SU-DHL-6 (cell line): Measurements from ENCODE around the gene PDCD4.

ENCODE experiments used
- CTCF ChIP-seq: fragments of 200-600 bp; sonication (generic); IDR thresholded peaks from one replicate; pipeline ENCODE4 v1.5.1; 2017; ENCODE audit warnings: antibody characterized with exemption, mild to moderate bottlenecking, low read length, moderate library complexity; ENCODE audit not compliant: insufficient read depth, poor library complexity, severe bottlenecking
- EZH2phosphoT487 ChIP-seq: fragments of 200-600 bp; sonication (generic), shearing (Covaris generic); conservative IDR thresholded peaks from 2 replicates; pipeline ENCODE4 v1.6.1; 2018; ENCODE audit warnings: mild to moderate bottlenecking, antibody characterized with exemption, low read length, moderate library complexity, mixed read lengths

- TF ChIP-seq EZH2phosphoT487 = no peak
- no peak for TF ChIP-seq CTCF
These were observed 60.9 kb downstream of the PDCD4 start for GRCh38 chr10:110932505-110933180.
